ENCODE measurements around the gene NRCAM.

Gene NRCAM

GRCh38 chr7:108314551-108314950 lies 141.7 kb downstream of the NRCAM start:
- ATAC-seq, result no peak
- TF ChIP-seq, protein P1, sequence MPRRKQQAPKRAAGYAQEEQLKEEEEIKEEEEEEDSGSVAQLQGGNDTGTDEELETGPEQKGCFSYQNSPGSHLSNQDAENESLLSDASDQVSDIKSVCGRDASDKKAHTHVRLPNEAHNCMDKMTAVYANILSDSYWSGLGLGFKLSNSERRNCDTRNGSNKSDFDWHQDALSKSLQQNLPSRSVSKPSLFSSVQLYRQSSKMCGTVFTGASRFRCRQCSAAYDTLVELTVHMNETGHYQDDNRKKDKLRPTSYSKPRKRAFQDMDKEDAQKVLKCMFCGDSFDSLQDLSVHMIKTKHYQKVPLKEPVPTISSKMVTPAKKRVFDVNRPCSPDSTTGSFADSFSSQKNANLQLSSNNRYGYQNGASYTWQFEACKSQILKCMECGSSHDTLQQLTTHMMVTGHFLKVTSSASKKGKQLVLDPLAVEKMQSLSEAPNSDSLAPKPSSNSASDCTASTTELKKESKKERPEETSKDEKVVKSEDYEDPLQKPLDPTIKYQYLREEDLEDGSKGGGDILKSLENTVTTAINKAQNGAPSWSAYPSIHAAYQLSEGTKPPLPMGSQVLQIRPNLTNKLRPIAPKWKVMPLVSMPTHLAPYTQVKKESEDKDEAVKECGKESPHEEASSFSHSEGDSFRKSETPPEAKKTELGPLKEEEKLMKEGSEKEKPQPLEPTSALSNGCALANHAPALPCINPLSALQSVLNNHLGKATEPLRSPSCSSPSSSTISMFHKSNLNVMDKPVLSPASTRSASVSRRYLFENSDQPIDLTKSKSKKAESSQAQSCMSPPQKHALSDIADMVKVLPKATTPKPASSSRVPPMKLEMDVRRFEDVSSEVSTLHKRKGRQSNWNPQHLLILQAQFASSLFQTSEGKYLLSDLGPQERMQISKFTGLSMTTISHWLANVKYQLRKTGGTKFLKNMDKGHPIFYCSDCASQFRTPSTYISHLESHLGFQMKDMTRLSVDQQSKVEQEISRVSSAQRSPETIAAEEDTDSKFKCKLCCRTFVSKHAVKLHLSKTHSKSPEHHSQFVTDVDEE (CRISPR knock-in tag; IDR thresholded peaks at IDR 0.05), result no peak
- TF ChIP-seq, protein P2, sequence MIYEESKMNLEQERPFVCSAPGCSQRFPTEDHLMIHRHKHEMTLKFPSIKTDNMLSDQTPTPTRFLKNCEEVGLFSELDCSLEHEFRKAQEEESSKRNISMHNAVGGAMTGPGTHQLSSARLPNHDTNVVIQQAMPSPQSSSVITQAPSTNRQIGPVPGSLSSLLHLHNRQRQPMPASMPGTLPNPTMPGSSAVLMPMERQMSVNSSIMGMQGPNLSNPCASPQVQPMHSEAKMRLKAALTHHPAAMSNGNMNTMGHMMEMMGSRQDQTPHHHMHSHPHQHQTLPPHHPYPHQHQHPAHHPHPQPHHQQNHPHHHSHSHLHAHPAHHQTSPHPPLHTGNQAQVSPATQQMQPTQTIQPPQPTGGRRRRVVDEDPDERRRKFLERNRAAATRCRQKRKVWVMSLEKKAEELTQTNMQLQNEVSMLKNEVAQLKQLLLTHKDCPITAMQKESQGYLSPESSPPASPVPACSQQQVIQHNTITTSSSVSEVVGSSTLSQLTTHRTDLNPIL (CRISPR knock-in tag; IDR thresholded peaks at IDR 0.05; ENCODE audit: low read depth), result no peak
- TF ChIP-seq CSRNP3 (CRISPR knock-in tag; IDR thresholded peaks at IDR 0.05) (no peak), TOX (CRISPR knock-in tag; IDR thresholded peaks at IDR 0.05; ENCODE audit: borderline replicate concordance) (no peak), CSDC2 (CRISPR knock-in tag; IDR thresholded peaks at IDR 0.05) (no peak), RARB (CRISPR knock-in tag; IDR thresholded peaks at IDR 0.05) (no peak), BACH2 (CRISPR knock-in tag; IDR thresholded peaks at IDR 0.05; ENCODE audit: borderline replicate concordance) (no peak), ZNF8 (CRISPR knock-in tag; IDR thresholded peaks at IDR 0.05) (no peak), TCF4 (CRISPR knock-in tag; IDR thresholded peaks at IDR 0.05; ENCODE audit: borderline replicate concordance) (no peak), ISL1 (CRISPR knock-in tag; IDR thresholded peaks at IDR 0.05) (no peak), GLIS3 (CRISPR knock-in tag; IDR thresholded peaks at IDR 0.05) (no peak), OSR1 (CRISPR knock-in tag; IDR thresholded peaks at IDR 0.05) (no peak), ZNF565 (CRISPR knock-in tag; conservative IDR thresholded peaks at IDR 0.05; ENCODE audit: low read depth) (no peak)
- TF ChIP-seq, protein P3, sequence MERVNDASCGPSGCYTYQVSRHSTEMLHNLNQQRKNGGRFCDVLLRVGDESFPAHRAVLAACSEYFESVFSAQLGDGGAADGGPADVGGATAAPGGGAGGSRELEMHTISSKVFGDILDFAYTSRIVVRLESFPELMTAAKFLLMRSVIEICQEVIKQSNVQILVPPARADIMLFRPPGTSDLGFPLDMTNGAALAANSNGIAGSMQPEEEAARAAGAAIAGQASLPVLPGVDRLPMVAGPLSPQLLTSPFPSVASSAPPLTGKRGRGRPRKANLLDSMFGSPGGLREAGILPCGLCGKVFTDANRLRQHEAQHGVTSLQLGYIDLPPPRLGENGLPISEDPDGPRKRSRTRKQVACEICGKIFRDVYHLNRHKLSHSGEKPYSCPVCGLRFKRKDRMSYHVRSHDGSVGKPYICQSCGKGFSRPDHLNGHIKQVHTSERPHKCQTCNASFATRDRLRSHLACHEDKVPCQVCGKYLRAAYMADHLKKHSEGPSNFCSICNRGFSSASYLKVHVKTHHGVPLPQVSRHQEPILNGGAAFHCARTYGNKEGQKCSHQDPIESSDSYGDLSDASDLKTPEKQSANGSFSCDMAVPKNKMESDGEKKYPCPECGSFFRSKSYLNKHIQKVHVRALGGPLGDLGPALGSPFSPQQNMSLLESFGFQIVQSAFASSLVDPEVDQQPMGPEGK (CRISPR knock-in tag; IDR thresholded peaks at IDR 0.05; ENCODE audit: borderline replicate concordance), result no peak
- TF ChIP-seq, protein P4, sequence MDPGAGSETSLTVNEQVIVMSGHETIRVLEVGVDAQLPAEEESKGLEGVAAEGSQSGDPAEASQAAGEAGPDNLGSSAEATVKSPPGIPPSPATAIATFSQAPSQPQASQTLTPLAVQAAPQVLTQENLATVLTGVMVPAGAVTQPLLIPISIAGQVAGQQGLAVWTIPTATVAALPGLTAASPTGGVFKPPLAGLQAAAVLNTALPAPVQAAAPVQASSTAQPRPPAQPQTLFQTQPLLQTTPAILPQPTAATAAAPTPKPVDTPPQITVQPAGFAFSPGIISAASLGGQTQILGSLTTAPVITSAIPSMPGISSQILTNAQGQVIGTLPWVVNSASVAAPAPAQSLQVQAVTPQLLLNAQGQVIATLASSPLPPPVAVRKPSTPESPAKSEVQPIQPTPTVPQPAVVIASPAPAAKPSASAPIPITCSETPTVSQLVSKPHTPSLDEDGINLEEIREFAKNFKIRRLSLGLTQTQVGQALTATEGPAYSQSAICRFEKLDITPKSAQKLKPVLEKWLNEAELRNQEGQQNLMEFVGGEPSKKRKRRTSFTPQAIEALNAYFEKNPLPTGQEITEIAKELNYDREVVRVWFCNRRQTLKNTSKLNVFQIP (CRISPR knock-in tag; IDR thresholded peaks at IDR 0.05; ENCODE audit: borderline replicate concordance, low read depth), result no peak

- TF ChIP-seq ZNF8 (CRISPR knock-in tag; IDR thresholded peaks at IDR 0.05) (no peak), ZC3H10 (CRISPR knock-in tag; IDR thresholded peaks at IDR 0.05) (no peak), ARNTL (CRISPR knock-in tag; IDR thresholded peaks at IDR 0.05; ENCODE audit: borderline replicate concordance, low read depth) (no peak), ZNF565 (CRISPR knock-in tag; conservative IDR thresholded peaks at IDR 0.05; ENCODE audit: low read depth) (no peak), OSR1 (CRISPR knock-in tag; IDR thresholded peaks at IDR 0.05) (no peak), RARB (CRISPR knock-in tag; IDR thresholded peaks at IDR 0.05) (no peak)
- TF ChIP-seq, protein P2 (CRISPR knock-in tag; IDR thresholded peaks at IDR 0.05; ENCODE audit: low read depth), result no peak
- no peak for ATAC-seq
Observed at GRCh38 chr7:108314049-108314448, 142.2 kb downstream of the NRCAM start.

DNA sequence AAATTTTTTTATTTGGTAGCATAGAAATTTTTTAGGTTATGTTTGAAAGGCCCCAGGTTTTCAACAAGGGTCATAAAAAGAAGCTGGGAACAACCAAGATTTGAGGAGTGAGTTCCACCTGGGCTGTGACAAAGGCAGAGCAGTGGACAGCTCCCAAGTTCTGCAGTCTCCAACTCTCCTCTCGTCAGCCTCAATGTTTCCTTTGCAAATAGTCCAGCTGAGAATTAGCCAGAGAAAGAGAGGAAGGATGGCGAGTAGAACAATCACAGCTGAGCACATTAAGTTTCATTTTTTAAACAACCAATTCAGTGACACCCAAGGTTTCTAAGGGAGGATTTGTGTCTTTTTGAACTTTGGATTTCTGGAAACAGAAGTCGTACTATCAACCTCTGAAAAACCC lies 143.2 kb downstream of the NRCAM start:
- no peak for ATAC-seq
- TF ChIP-seq, protein P3 (CRISPR knock-in tag; IDR thresholded peaks at IDR 0.05; ENCODE audit: borderline replicate concordance), result no peak
- no peak for TF ChIP-seq CSRNP3 (CRISPR knock-in tag; IDR thresholded peaks at IDR 0.05)
- no peak for TF ChIP-seq GLIS3 (CRISPR knock-in tag; IDR thresholded peaks at IDR 0.05)
- no peak for TF ChIP-seq ESRRG (CRISPR knock-in tag; IDR thresholded peaks at IDR 0.05)
- no peak for TF ChIP-seq PPARA (CRISPR knock-in tag; IDR thresholded peaks at IDR 0.05; ENCODE audit: borderline replicate concordance)
- no peak for TF ChIP-seq ARNTL (CRISPR knock-in tag; IDR thresholded peaks at IDR 0.05; ENCODE audit: borderline replicate concordance, low read depth)
- TF ChIP-seq, protein P4 (CRISPR knock-in tag; IDR thresholded peaks at IDR 0.05; ENCODE audit: borderline replicate concordance, low read depth), result no peak
- no peak for TF ChIP-seq ISL1 (CRISPR knock-in tag; IDR thresholded peaks at IDR 0.05)
- TF ChIP-seq SNAI2 (CRISPR knock-in tag; IDR thresholded peaks at IDR 0.05), result no peak
- TF ChIP-seq ZNF70 (CRISPR knock-in tag; IDR thresholded peaks at IDR 0.05), result no peak
- no peak for TF ChIP-seq RARB (CRISPR knock-in tag; IDR thresholded peaks at IDR 0.05)
- TF ChIP-seq ZNF8 (CRISPR knock-in tag; IDR thresholded peaks at IDR 0.05), result no peak
